ENCODE results near the gene ATP6V0D1.

ATP6V0D1 gene

DNA sequence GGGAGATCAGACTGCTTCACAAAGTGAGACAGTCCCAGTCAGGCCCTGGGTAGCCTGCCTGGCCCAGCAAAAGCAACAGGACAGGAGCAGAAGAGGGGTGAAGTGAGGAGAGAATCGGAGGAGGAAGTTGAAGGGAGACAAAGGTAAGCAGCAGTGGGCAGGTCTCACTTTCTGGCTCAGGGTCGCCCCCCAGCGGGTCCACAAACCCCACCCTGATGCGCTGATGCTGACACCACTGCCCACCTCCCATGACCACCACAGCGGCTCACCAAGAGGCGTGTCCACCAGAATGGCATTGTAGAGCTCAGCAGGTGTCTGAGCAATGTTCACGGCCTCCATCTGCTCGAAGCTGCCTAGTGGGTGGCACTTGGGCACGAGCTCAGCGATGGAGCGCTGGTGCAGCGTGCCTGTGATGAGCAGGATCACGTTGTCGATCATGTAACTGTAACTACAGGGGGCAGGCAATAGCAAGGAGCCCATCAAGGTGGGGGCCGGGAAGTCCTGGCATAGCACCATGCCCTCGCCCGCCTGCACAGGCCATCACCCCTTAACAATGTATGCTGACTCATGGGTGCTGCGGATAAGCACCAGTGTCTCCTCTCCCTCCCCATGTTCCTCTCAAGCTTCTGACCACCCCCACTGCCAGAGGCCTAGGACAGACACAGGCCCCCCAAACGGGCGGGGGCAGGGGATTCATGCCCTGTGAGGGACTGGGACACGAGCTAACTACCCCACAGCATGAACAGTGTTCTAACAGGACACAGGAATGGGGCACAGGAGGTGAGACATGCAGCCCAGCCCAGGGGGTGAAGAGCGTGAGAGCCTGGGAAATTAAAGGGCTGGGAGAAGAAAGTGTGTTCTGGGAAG is 36.5 kb downstream of the ATP6V0D1 start:
- DNase-seq = no peak

DNA sequence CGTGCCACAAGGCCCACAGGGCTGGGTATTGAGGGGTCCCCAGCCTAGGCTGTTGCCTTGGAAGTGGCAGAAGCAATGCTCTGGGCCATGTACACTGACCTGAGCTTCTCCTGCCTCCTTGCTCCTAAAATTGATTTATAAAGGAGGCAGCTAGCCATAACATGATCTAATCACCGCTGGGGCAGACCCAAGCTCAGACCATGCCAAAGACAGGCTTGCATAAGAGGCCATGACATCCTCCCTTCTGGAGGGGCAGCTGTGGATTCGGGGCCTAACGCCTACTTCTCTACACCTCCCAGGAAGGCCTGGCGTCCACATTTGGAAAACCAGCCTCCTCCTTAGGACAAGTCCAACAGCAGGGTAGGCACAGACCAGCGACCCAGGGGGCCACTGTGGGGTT is 37.7 kb downstream of the ATP6V0D1 start:
- no peak for DNase-seq

DNA sequence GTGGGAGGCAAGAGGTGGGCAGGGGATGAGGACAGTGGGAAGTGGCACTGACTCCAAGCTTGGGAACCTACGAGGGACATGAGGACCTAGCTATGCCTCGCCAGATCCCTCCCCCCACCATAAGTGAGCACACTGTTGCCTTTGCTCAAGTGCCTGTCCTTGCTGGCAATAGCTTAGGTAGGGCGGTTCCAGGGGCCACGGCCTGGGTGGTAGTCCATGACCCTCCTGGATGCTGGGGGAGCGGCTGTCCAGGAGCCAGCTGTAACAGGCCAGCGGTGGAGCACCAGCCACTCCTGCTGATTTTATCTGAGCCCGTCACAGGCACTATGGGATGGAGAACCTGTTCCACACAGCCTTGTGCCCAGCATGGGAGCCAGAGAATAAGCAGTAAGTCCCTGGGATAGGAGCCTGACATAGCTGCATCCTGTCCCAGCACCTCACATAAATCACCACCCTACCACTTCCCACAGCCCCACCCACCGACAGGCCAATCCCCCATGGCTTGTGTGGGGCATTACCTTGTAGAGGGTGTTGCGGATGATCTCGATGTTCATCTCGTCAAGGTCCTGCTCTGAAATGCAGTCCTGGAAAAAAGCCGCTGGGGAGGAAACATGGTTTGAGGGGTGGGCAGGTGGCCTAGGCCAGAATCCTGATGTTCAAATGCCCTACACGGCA is 38.2 kb downstream of the ATP6V0D1 start:
- no peak for DNase-seq

DNA sequence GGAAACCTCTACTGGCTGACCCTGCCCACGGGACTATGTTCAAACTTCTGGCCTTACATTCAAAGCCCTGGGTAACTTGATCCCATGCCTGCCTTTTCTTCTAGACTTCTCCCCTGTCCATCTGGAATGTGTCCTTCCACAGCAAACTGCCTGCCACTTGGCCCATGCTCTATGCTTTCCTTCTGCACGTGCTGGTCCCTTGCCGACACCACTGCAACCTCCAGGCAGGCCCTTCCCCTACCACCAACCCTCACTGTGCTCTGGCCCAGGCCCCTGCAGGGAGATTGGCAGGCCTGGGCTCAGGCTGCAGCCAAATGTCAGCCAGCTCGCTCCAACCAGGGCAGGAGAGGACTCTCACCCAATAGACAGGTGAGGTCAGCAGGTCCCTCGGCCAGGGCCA is 39.0 kb downstream of the ATP6V0D1 start:
- no peak for DNase-seq

DNA sequence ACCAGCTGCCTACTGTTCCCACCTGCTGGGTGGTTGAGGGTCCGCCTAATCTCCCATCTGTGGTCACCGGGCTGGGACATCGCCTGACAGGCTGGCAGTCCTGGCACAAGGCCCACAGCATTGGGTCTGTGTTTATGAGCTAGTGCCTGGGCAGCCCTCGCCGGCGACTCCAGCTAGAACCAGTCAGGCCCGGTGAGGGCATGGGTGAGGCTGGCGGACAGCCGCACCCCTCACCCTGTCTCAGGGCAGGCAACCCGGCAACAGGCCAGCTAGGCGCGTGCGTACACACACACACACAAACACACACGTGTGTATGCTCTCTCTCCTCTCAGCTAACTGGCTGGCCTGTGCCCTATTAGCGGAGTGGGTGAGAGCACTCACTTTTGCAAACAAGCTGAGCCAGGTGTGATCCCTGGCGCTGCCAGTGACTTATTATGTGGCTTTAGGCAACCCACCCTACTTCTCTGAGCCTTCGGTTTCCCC is 39.6 kb downstream of the ATP6V0D1 start:
- DNase-seq = no peak

DNA sequence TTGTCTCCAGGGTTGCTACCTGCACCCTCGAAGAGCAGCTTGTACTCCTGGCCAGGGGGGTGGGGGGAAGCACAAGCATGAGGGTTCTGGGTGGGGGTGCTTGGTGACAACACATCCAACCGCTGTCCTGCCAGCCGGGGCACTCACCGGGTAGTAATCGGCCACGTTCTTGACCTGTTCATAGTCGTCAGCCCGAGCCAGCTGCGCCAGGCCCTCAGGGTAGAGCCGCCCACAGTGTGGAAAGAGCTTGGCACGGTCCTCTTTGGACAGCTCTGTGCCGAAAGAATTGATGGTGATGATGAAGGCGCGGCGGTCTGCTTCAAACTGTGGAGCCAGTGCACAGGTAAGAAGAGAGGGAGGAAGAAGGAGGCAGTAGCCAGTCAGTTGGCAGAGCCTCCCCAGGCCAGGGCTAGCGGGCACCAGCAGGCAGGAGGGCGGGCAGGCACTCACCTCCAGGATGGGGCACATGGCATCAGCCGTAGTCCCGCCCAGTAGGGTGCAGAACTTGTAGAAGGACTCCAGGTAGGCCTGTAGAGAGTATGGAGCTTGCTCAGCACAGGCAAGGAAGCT is 42.0 kb downstream of the ATP6V0D1 start:
- DNase-seq = no peak

DNA sequence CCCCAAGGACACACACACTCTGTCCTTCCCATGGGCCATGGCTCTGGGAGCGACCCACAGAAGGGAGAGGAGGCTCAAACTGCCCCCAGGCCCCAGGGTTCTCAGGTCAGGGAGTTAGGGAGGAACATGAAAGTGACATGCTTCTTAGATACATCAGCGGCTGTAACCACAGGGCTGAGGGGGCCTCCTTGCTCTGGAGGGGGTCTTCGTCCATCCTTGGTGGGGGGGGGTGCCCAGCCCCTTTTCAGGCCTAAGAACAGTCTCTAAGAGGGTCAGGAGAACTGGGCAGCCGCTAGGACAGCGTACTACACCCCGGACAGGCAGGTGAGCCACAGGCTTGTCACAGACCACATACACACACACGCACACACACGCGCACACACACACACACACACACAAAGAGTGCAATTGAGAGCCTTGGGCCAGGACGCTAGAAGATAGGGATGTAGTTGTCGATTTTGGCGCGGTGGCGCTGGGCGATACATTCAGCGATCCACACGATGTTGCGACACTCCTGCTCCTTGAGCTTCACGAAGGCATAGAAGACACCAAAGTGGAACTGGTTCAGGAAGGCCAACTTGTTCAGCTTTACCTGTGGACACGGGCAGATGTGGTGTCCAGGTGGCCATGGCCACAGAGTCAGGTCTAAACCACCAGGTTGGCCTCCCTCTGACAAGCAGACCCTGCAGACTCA is 42.7 kb downstream of the ATP6V0D1 start:
- DNase-seq = peak in 1 of 2 donors; percentile 13

DNA sequence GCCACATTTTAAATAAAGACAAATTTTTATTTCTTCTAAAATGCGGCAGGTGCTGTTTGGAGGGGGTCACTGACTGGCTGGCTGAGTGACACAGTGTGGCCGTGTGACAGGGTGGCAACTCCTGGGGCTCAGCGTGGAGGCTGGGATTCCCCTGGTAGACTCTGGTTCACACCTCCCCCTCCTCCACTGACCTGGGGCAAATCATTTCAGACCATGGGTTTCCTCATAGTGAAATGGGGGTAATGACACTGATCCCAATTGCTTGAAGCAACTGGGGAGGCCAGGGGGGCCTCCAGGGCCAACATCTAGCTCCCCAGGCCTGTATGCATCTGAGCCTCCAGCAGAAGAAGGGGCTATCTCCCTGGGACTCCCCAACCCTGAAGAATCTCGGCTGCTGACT is 43.4 kb downstream of the ATP6V0D1 start:
- DNase-seq = no peak

DNA sequence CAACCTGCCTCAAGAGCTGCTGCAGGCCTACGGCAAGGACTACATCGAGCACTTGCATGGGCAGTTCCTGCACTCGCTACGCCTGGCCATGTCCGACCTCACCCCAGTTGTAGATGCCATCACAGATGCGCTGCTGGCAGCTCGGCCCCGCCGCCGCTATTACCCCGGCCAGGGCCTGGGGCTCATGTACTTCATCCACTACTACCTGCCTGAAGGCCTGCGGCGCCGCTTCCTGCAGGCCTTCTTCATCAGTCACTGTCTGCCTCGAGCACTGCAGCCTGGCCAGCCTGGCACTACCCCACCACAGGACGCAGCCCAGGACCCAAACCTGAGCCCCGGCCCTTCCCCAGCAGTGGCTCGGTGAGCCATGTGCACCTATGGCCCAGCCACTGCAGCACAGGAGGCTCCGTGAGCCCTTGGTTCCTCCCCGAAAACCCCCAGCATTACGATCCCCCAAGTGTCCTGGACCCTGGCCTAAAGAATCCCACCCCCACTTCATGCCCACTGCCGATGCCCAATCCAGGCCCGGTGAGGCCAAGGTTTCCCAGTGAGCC is 44.2 kb downstream of the ATP6V0D1 start:
- no peak for DNase-seq

DNA sequence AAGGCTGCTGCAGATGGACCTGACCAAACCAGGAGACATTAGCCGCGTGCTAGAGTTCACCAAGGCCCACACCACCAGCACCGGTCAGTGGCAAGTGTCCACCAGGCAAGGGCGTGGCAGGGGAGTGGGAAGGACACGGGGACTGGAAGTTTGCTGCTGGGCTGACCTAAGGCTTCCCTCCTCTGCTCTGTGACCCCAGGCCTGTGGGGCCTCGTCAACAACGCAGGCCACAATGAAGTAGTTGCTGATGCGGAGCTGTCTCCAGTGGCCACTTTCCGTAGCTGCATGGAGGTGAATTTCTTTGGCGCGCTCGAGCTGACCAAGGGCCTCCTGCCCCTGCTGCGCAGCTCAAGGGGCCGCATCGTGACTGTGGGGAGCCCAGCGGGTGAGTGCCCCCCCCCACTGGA is 45.2 kb downstream of the ATP6V0D1 start:
- no peak for DNase-seq

DNA sequence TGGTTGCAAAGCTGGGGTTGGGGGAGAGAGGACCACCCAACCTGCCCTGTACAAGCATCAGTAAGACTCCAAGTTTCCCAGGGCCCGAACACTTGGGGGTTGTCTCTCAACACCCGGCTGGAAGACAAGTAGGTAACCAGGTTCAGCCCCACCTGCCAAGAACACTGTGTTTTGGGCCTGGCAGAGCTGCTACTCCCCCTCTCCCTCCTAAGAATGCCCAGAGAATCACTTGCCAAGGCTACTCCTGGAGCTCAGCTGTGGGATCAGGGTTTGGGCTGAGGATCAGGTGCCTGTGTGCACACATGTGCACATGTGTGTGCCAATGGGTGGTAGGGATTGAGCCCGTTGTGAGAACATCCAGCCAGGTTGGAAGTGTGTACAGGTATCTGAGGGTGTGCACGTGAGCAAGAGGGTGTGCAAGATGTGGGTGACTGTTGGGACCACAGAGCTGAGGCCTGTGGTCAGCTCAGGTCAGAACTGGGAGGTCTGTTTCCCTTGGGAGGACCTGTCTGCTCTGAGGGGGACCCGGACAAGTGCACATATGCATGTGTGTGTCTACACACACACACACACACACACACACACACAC is 47.7 kb downstream of the ATP6V0D1 start:
- no peak for DNase-seq

DNA sequence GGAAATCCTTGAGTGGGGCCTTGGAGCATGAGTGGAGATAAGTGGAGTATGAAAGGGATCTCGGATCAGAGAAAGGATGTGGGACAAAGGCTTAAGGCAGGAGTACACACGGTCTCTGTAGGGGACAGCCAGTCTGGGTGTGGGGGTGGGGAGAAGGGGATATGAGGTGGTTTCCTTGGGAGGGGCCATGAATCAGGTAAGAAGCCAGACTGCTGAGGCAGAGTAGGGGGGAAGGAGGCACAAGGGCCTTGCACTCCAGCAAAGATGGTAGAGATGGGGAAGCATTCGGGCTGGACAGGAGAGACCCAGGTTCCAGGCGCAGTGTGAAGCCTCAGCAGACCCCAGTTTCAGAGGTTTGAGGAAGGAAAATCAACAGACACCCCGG is 48.5 kb downstream of the ATP6V0D1 start:
- DNase-seq = no peak

DNA sequence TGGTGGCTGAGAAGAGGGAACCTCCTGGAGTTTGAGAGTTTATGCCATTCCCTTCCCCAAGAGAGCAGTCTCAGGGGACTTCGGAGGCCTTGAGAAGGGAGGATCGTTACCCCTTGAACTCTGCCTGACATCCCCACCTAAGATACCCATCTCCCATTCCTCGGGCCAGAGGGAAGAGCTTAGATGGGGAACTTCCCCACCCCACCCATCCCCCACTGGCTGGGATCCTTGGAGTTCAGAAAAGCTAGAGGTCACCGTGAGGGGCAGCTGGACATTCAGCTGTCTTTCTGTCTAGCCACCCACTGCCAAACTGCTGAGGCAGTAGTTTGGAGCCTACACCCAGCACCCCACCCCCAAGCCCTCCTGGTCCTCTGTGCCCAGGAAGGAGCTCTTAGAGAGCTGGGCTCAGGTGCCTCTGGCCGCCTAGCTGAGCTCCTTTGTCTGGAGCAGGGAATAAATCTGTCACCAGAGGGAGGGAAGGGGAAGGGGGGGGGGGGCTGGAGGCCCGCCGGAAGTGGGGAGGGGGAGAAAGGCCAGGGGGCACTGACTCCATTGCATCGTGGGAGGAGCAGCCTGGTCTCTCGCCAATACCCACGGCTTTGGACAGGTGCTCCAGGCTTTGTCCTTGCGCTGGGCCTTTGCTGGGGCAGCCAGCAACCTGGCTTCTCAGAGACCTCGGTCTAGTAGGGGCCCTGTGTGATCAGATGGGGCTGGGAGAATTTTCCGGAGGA is 49.0 kb downstream of the ATP6V0D1 start:
- no peak for DNase-seq

DNA sequence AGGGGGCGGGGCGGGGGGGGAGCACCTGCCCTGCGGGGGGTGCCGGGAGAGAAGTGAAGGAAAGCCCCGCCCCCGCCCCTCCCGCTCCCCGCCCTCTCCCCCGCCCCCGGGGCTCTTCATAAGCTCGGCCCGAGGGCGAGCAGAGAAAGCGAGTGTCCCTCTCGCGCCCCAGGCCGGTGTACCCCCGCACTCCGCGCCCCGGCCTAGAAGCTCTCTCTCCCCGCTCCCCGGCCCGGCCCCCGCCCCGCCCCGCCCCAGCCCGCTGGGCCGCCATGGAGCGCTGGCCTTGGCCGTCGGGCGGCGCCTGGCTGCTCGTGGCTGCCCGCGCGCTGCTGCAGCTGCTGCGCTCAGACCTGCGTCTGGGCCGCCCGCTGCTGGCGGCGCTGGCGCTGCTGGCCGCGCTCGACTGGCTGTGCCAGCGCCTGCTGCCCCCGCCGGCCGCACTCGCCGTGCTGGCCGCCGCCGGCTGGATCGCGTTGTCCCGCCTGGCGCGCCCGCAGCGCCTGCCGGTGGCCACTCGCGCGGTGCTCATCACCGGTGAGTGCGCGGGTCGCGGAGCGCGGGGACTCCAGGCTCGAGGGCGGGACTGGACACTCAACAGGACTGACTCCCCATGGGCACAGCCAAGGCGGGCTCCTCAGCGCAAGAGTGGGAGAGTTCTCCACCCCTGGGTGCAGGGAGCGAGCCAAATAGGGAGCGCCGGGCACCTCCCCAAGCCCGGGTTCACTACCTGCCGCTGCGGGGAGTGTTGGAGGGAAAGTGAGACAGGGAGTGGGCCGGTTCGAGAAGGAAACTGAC is 49.8 kb downstream of the ATP6V0D1 start, which contains the start of gene HSD11B2:
Gene HSD11B2 (plus strand): TSS at position 145 of the 798 bp plus-strand sequence. CDS start 128 bp downstream, at position 273.
- DNase-seq = peak in 1 of 2 donors; percentile 30

DNA sequence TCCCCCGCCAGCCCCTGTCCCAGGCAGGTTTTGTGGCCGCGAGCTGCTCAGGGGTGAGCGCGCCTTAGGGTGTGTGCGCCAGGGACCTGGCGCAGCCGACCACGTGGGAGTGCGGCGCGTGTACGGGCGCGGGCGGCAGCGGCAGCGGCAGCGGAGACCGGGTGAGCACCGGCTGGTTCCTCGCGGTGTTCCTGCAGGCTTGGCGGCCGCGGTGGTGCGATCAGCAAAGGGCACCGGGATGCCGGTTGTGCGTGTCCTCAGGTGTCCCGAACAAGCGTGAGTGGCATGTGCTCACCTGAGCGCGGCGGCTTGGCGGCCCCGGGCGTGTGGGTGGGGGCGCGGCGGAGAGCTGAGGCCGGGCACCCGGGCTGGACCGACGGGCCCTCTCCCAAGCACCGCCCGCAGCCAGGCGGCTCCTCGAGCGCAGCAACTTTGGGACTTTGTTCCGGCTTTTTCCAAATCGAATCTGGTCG is 50.4 kb downstream of the ATP6V0D1 start:
- DNase-seq = peak in 1 of 2 donors; percentile 15

DNA sequence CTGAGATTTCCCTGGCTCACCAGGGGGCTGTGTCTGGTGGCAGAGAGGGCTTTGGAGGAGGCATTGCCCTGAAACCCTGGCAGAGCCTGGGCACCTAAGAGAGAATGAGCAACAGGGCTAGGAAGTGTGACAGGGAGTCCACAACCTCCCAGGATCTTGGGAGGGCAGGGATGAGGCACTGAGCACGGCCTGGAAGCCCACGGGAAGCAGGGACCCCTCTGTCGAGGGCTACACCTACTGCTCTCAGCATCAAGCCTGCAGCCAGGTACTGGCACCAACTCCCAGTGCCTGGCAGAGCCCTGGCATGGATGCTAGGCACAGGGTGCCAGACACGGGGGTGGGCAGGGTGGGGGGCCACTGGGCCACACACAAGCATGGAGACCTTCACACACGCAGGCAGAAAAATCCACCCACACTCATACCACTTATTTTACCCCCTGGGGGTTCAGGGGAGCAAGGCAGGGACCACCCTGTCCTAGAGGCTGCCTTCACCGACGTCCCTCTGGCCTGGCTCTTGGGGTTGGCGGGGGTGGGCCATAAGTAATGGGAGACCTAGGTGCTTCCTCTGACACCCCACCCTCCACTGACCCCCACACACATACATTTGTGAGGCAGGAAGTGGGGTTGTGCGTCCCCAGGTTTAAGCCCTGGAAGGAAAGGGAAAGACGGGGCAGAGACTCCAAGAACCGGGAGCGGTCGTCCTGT is 51.0 kb downstream of the ATP6V0D1 start:
- DNase-seq = no peak

DNA sequence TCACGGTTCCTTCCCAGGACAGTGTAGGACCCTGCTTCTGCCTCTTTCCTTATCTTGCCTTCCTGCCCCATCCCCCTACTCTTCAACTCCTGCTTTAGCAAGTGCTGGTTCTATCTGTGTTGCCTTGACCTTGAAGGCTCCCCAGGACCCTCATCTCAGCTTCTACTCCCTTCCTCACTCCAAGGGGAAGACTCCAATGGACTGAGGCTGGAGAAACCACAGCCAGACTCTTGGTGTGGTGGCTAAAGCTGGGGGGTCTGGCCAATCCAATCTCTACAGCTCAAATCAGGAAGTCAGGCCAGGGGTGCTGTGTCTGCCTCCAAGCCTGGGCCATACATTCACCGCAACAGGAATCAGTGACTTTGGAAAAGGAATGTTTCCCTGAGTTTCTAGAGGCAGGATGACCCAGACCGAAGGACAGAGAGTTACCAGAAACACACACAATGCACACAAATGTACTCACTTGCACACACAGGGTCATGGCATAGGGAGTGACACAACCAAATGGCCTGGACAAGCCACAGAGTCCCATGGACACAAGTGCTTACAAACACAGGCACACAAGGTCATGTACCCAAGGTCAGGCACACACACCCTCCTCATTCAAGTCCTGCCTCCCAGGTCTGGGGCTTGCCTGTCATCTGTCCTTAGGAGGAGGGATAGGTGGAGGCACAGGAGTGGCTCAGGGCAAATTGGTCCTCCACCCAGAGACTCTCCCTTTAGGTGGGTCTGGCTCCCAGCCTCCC is 51.7 kb downstream of the ATP6V0D1 start:
- DNase-seq = no peak

DNA sequence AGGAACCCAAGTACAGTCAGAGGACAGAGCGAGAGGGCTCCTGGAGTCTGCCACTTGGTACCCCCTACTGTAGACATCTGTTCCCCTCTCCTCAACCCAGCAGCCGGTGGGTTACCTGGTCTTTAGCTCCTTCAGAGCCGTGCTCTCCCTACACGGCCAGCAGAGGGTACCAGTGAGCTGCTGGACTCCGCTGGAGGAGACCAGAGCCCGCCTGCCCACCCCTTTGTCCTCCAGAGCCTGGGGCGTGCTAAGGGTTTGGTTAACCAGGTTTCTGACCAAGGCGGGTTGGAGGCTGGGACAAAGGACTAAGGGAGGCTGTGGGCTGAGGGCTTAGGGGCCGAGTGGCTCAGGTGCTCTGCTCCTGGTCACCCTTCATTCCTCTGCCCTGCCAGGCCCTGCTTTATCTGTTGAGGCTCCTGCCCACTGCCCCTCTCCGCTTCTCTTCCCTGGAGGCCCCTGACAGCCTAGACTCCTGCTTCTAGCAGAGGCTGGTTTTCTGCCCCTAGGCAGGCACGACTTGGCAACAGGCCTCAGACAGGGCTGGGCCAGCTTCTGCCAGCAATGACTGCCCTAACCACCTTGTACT is 52.7 kb downstream of the ATP6V0D1 start:
- peak; percentile 51 to 58 for DNase-seq

DNA sequence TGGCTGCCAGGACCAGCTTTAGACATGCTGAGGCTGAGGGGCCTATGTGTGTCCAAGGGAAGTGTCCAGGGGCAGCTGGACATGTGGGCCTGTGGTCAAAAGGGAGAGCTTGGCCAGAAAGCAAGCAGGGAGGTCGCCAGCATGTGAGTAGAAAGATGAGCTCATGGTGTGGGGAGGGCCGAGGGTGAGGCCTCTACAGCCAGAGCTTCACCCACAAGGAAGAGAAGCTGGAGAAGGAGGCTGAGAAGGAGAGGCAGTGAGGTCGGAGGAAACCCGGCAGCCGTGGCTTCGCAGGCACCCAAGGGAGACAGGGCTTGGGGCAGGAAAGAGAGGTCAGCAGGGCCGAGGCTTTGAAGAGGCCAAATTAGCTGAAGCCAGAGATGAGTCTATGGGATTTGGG is 54.0 kb downstream of the ATP6V0D1 start:
- no peak for DNase-seq

Measured in CD4-positive, alpha-beta T cell treated with Interferon alpha-2 for 1 hour (primary cell).